Measurements from ENCODE around the gene HUNK.

DNA sequence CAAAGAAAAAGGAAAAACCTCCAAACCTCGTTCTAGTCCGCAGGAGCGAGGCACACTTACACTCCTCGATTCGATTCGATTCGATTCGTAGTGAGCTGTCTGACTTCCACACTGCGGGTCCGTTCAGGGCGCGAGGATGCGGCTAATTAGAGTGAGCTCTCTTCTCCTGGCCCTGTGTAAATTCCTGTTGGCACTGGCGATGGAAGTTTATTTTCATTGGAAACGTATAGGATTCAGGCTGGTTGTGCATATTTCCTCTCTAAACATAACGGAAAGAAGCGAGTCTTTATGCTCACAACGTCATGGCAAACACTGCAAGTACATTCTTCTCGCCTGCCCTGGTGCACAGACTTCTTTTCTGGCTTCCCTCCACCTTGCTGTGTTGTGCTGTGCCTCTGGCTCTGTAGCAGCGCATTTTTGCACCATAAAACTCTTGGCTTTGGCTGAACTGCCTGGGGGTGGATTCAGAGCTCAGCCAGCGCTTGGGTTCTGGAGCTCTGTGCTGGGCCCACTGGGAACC lies 2.7 kb downstream of the HUNK start:
- no peak for TF ChIP-seq POLR2A (IDR thresholded peaks at IDR 0.05)
- TF ChIP-seq, protein P1, sequence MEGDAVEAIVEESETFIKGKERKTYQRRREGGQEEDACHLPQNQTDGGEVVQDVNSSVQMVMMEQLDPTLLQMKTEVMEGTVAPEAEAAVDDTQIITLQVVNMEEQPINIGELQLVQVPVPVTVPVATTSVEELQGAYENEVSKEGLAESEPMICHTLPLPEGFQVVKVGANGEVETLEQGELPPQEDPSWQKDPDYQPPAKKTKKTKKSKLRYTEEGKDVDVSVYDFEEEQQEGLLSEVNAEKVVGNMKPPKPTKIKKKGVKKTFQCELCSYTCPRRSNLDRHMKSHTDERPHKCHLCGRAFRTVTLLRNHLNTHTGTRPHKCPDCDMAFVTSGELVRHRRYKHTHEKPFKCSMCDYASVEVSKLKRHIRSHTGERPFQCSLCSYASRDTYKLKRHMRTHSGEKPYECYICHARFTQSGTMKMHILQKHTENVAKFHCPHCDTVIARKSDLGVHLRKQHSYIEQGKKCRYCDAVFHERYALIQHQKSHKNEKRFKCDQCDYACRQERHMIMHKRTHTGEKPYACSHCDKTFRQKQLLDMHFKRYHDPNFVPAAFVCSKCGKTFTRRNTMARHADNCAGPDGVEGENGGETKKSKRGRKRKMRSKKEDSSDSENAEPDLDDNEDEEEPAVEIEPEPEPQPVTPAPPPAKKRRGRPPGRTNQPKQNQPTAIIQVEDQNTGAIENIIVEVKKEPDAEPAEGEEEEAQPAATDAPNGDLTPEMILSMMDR (IDR thresholded peaks at IDR 0.05), result no peak

Data from adrenal gland (tissue), 5 donors.